Right atrium auricular region (tissue), 2 donors: ENCODE data around the gene FARP1. TPM values are rescaled to one million over a fixed set of nuclear protein-coding genes. Genes with fewer than 3 reads are reported as not detected.

Experiments
- DNase-seq: peaks from one replicate; pipeline ENCODE4 v3.0.0-alpha.2; 2019; ENCODE audit warnings: low spot score
- H3K27ac ChIP-seq, 2 donors: fragments of 200-600 bp; sonication (generic); 1 replicate in 1 of 2; 2 replicates in 1 of 2; pipeline ENCODE4 v1.5.1; 2016 to 2019
- H3K27me3 ChIP-seq, 2 donors: fragments of 200-600 bp; sonication (generic); one replicate each; pipeline versions ENCODE4 v1.5.1 to v1.6.0; 2017 to 2019
- H3K36me3 ChIP-seq: fragments of 200-600 bp; sonication (generic); one replicate; pipeline ENCODE4 v1.5.1; 2016
- H3K4me1 ChIP-seq, 2 donors: fragments of 200-600 bp; sonication (generic); one replicate each; pipeline versions ENCODE4 v1.5.1 to v1.6.0; 2017 to 2019
- H3K4me3 ChIP-seq, 2 donors: fragments of 200-600 bp; sonication (generic); 1 replicate in 1 of 2; 2 replicates in 1 of 2; pipeline ENCODE4 v1.5.1; 2017 to 2019; ENCODE audit warnings: mild to moderate bottlenecking in 1 of 2, moderate library complexity in 1 of 2
- H3K9me3 ChIP-seq, 2 donors: fragments of 200-600 bp; sonication (generic); one replicate each; pipeline ENCODE4 v1.5.1; 2019
- CTCF ChIP-seq, 2 donors: fragments of 200-600 bp; sonication (generic); IDR thresholded peaks; one replicate each; pipeline ENCODE4 v1.5.1; 2019; ENCODE audit warnings: antibody characterized with exemption in 2 of 2
- total RNA-seq, 2 donors: library from RNA; depleted of rRNA; stranded (reverse); fragments of >200 nt; gene quantifications; one replicate each; pipeline ENCODE4 v1.1.0, GENCODE V29; 2016

The FARP1 gene
- total RNA-seq, 2 donors from 2014 or later = 15.5 to 25.7 TPM

- no peak for TF ChIP-seq CTCF (IDR thresholded peaks at IDR 0.05)
- Histone ChIP-seq H3K9me3 (no peaks in the 10 kb centered on the region), H3K27ac (no peak overlapping the region), H3K36me3 (no peaks in the 10 kb centered on the region), H3K27me3 (no peaks in the 10 kb centered on the region), H3K4me3 (no peak overlapping the region), H3K4me1 (no peaks in the 10 kb centered on the region)
- DNase-seq = no peak
Observed at GRCh38 chr13:98286799-98287198, 143.9 kb downstream of the FARP1 start.

- no peaks in the 10 kb centered on the region for H3K27me3 ChIP-seq
Observed at GRCh38 chr13:98288211-98288610, 145.3 kb downstream of the FARP1 start.

GRCh38 chr13:98289339-98289945 is 146.5 kb downstream of the FARP1 start:
- Histone ChIP-seq H3K9me3 (no peaks in the 10 kb centered on the region), H3K4me1 (no peaks in the 10 kb centered on the region), H3K36me3 (no peaks in the 10 kb centered on the region), H3K27ac (no peak overlapping the region), H3K4me3 (no peak overlapping the region), H3K27me3 (no peaks in the 10 kb centered on the region)
- no peak for DNase-seq
- TF ChIP-seq CTCF (IDR thresholded peaks at IDR 0.05) = no peak

More at GRCh38 chr13:98288211-98288610, 145.3 kb downstream of the FARP1 start:
- TF ChIP-seq CTCF (IDR thresholded peaks at IDR 0.05) = no peak
- H3K36me3 ChIP-seq = no peaks in the 10 kb centered on the region
- DNase-seq = no peak
- no peaks in the 10 kb centered on the region for H3K4me1 ChIP-seq
- no peaks in the 10 kb centered on the region for H3K9me3 ChIP-seq
- H3K4me3 ChIP-seq = no peak overlapping the region
- H3K27ac ChIP-seq = no peak overlapping the region

- no peaks in the 10 kb centered on the region for H3K9me3 ChIP-seq
- no peaks in the 10 kb centered on the region for H3K36me3 ChIP-seq
- H3K27ac ChIP-seq = no peak overlapping the region
- peaks cover 0 to 1% of the 10 kb centered on the region in 2 donors for H3K4me1 ChIP-seq
- TF ChIP-seq CTCF (IDR thresholded peaks at IDR 0.05) = no peak
- H3K4me3 ChIP-seq = no peak overlapping the region
- no peak for DNase-seq
- H3K27me3 ChIP-seq = no peaks in the 10 kb centered on the region
Observed at GRCh38 chr13:98290261-98290660, 147.4 kb downstream of the FARP1 start.

- H3K4me3 ChIP-seq = no peak overlapping the region
Observed at GRCh38 chr13:98291658-98292057, 148.8 kb downstream of the FARP1 start.

More at GRCh38 chr13:98291658-98292057, 148.8 kb downstream of the FARP1 start:
- H3K27ac ChIP-seq = no peak overlapping the region
- H3K27me3 ChIP-seq = no peaks in the 10 kb centered on the region
- peaks cover 0 to 4% of the 10 kb centered on the region in 2 donors for H3K4me1 ChIP-seq
- DNase-seq = no peak
- no peak for TF ChIP-seq CTCF (IDR thresholded peaks at IDR 0.05)
- no peaks in the 10 kb centered on the region for H3K9me3 ChIP-seq
- H3K36me3 ChIP-seq = no peaks in the 10 kb centered on the region
